ENCODE measurements around the gene SLC25A33.

DNA sequence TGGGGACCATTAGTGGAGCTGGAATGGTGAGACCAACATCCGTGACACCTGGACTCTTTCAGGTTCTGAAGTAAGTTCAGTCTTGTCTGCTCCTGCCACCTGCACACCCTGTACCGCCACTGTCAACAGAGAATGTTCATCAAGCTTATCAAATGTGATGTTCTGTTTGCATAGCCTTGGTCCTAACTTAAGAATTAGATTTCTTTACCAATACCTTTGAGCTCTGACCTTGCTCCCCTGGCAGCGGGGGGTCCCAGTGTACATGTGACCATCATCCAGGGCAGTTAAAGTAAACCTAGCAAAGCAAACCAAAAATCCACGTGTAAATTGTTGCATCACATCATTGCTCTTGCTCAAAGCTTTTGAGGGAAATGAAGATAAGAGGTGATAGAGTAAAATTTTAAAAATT lies 14.5 kb downstream of the SLC25A33 start:
- TF ChIP-seq, protein P1, sequence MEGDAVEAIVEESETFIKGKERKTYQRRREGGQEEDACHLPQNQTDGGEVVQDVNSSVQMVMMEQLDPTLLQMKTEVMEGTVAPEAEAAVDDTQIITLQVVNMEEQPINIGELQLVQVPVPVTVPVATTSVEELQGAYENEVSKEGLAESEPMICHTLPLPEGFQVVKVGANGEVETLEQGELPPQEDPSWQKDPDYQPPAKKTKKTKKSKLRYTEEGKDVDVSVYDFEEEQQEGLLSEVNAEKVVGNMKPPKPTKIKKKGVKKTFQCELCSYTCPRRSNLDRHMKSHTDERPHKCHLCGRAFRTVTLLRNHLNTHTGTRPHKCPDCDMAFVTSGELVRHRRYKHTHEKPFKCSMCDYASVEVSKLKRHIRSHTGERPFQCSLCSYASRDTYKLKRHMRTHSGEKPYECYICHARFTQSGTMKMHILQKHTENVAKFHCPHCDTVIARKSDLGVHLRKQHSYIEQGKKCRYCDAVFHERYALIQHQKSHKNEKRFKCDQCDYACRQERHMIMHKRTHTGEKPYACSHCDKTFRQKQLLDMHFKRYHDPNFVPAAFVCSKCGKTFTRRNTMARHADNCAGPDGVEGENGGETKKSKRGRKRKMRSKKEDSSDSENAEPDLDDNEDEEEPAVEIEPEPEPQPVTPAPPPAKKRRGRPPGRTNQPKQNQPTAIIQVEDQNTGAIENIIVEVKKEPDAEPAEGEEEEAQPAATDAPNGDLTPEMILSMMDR (IDR thresholded peaks at IDR 0.05) = no peak
- no peak for TF ChIP-seq POLR2A (IDR thresholded peaks at IDR 0.05)

Data from uterus (tissue), 2 donors.